Neural cell (in vitro differentiated cells): Measurements from ENCODE around the gene RPS2. TPM values are rescaled to one million over a fixed set of nuclear protein-coding genes. Genes with fewer than 3 reads are reported as not detected.
A peak's percentile ranks its signal among the peaks of the same experiment; 100 is the strongest.

ENCODE experiments used
- H2AFZ ChIP-seq: fragments of 200-600, 300-800 bp; sonication (generic), shearing (Covaris generic); 2 replicates; pipeline ENCODE4 v1.6.0; 2014; ENCODE audit warnings: low read depth, mild to moderate bottlenecking, antibody characterized with exemption, low read length, moderate library complexity
- H3F3A ChIP-seq: fragments of 200-600 bp; shearing (Covaris generic); 2 replicates; pipeline ENCODE4 v1.6.1; 2016; ENCODE audit warnings: mild to moderate bottlenecking, moderate library complexity, mixed read lengths, antibody characterized with exemption, low read length; ENCODE audit not compliant: insufficient read depth, poor library complexity, severe bottlenecking
- H3K27ac ChIP-seq: fragments of 200-600, 300-800 bp; sonication (generic), shearing (Covaris generic); 2 replicates; pipeline ENCODE4 v1.5.1; 2014; ENCODE audit warnings: mild to moderate bottlenecking, low read length, moderate library complexity
- H3K27me3 ChIP-seq: fragments of 300-800, 200-600 bp; sonication (generic), shearing (Covaris generic); 2 replicates; pipeline ENCODE4 v1.6.0; 2014; ENCODE audit warnings: mild to moderate bottlenecking, low read depth, low read length, moderate library complexity; ENCODE audit not compliant: insufficient read depth
- H3K36me3 ChIP-seq: fragments of 300-800, 200-600 bp; sonication (generic), shearing (Covaris generic); 2 replicates; pipeline ENCODE4 v1.5.1; 2014; ENCODE audit warnings: mild to moderate bottlenecking, antibody characterized with exemption, low read length, moderate library complexity; ENCODE audit not compliant: insufficient read depth
- H3K4me2 ChIP-seq: fragments of 300-800, 200-600 bp; sonication (generic), shearing (Covaris generic); 2 replicates; pipeline ENCODE4 v1.6.0; 2014; ENCODE audit warnings: mild to moderate bottlenecking, low read length
- H3K4me3 ChIP-seq: fragments of 300-800, 200-600 bp; sonication (generic), shearing (Covaris generic); 2 replicates; pipeline ENCODE4 v1.5.1; 2014; ENCODE audit warnings: mild to moderate bottlenecking, low read length, moderate library complexity
- H3K79me2 ChIP-seq: fragments of 200-600 bp; shearing (Covaris generic); replicated peaks from 2 replicates; pipeline ENCODE4 v1.6.0; 2014; ENCODE audit warnings: mild to moderate bottlenecking, low read length, moderate library complexity; ENCODE audit not compliant: insufficient read depth
- H3K9ac ChIP-seq: fragments of 300-800, 200-600 bp; sonication (generic), shearing (Covaris generic); 2 replicates; pipeline ENCODE4 v1.6.1; 2016; ENCODE audit warnings: mild to moderate bottlenecking, low read length, mixed read lengths
- H3K9me2 ChIP-seq: fragments of 200-600 bp; shearing (Covaris generic); 2 replicates; pipeline ENCODE4 v1.6.1; 2016; ENCODE audit warnings: mild to moderate bottlenecking, low read length, mixed read lengths; ENCODE audit not compliant: insufficient read depth
- H3K9me3 ChIP-seq: fragments of 200-600, 300-800 bp; sonication (generic), shearing (Covaris generic); 2 replicates; pipeline ENCODE4 v1.6.1; 2016; ENCODE audit warnings: mild to moderate bottlenecking, mixed run types, low read length, moderate library complexity, mixed read lengths
- H4K20me1 ChIP-seq: fragments of 200-600 bp; shearing (Covaris generic); 2 replicates; pipeline ENCODE4 v1.6.1; 2016; ENCODE audit warnings: mild to moderate bottlenecking, mixed run types; ENCODE audit not compliant: insufficient read depth
- CTCF ChIP-seq: fragments of 450-650 bp; IDR thresholded peaks from 2 replicates; pipeline ENCODE4 v1.5.1; 2014; ENCODE audit warnings: antibody characterized with exemption, mild to moderate bottlenecking, moderate library complexity; ENCODE audit not compliant: poor library complexity, severe bottlenecking
- EP300 ChIP-seq: fragments of 450-650 bp; conservative IDR thresholded peaks from 2 replicates; pipeline ENCODE4 v1.6.1; 2014; ENCODE audit warnings: antibody characterized with exemption, mild to moderate bottlenecking, moderate library complexity; ENCODE audit not compliant: poor library complexity, severe bottlenecking
- EZH2 ChIP-seq: fragments of 200-600, 300-800 bp; shearing (Covaris generic), sonication (generic); IDR thresholded peaks from 2 replicates; pipeline ENCODE4 v1.6.1; 2014; ENCODE audit warnings: antibody characterized with exemption, low read length, borderline replicate concordance, mild to moderate bottlenecking; ENCODE audit not compliant: insufficient read depth, poor library complexity, severe bottlenecking
- MXI1 ChIP-seq: fragments of 450-650 bp; conservative IDR thresholded peaks from 2 replicates; pipeline ENCODE4 v1.6.1; 2014; ENCODE audit warnings: antibody characterized with exemption, mild to moderate bottlenecking; ENCODE audit not compliant: poor library complexity, severe bottlenecking
- POLR2AphosphoS5 ChIP-seq: IDR thresholded peaks from 2 replicates; pipeline ENCODE4 v1.6.1; 2012
- RAD21 ChIP-seq: fragments of 450-650 bp; conservative IDR thresholded peaks from 2 replicates; pipeline ENCODE4 v1.6.1; 2014; ENCODE audit warnings: antibody characterized with exemption, mild to moderate bottlenecking, moderate library complexity
- REST ChIP-seq: IDR thresholded peaks from 2 replicates; pipeline ENCODE4 v1.6.1; 2012; ENCODE audit warnings: borderline replicate concordance
- SMC3 ChIP-seq: fragments of 450-650 bp; conservative IDR thresholded peaks from 2 replicates; pipeline ENCODE4 v1.6.1; 2014; ENCODE audit warnings: antibody characterized with exemption, mild to moderate bottlenecking, moderate library complexity; ENCODE audit not compliant: poor library complexity
- TAF1 ChIP-seq: IDR thresholded peaks from 2 replicates; pipeline ENCODE4 v1.6.1; 2012; ENCODE audit warnings: low read depth
- polyA plus RNA-seq: library from polyadenylated mRNA; depleted of rRNA; stranded (reverse); fragments of >200 nt; gene quantifications from 2 replicates; pipeline ENCODE4 v1.2.3, GENCODE V29; 2014

RPS2 gene
- polyA plus RNA-seq, 1 donor from 2014 or later = 1,393 TPM

- Histone ChIP-seq H4K20me1 (no peaks in the 10 kb centered on the region), H3K4me2 (peak overlapping the region; percentile 77), H3K36me3 (no peaks in the 10 kb centered on the region), H2AFZ (peak overlapping the region; percentile 33), H3K9me2 (no peaks in the 10 kb centered on the region), H3K9me3 (no peaks in the 10 kb centered on the region), H3F3A (no peaks in the 10 kb centered on the region), H3K9ac (peak overlapping the region; percentile 80), H3K27me3 (peaks cover 21% of the 10 kb centered on the region), H3K27ac (no peak overlapping the region), H3K4me3 (peak overlapping the region; percentile 88), H3K79me2 (no peaks in the 10 kb centered on the region)
- TF ChIP-seq EZH2 = no peak
- TF ChIP-seq REST = peak; percentile 33
- TF ChIP-seq TAF1 = peak; percentile 14
- no peak for TF ChIP-seq SMC3
- no peak for TF ChIP-seq POLR2AphosphoS5
- no peak for TF ChIP-seq MXI1
- TF ChIP-seq EP300 = no peak
- no peak for TF ChIP-seq CTCF
These were observed 25.9 kb upstream of the RPS2 start for GRCh38 chr16:1990351-1991134.

- Histone ChIP-seq H3F3A (no peaks in the 10 kb centered on the region), H3K9me2 (no peaks in the 10 kb centered on the region), H3K79me2 (no peaks in the 10 kb centered on the region), H3K36me3 (no peaks in the 10 kb centered on the region), H3K27ac (no peak overlapping the region), H3K9ac (peak overlapping the region; percentile 80), H3K4me2 (no peak overlapping the region), H3K4me3 (peak overlapping the region; percentile 88), H2AFZ (peak overlapping the region; percentile 33), H4K20me1 (no peaks in the 10 kb centered on the region), H3K9me3 (no peaks in the 10 kb centered on the region), H3K27me3 (peaks cover 21% of the 10 kb centered on the region)
- TF ChIP-seq EZH2 (no peak), SMC3 (no peak), REST (no peak), CTCF (no peak), RAD21 (no peak), POLR2AphosphoS5 (no peak), MXI1 (no peak), TAF1 (no peak)
These were observed 25.4 kb upstream of the RPS2 start for GRCh38 chr16:1990101-1990350.
